Prostate gland (tissue), 2 donors: ENCODE data around the gene VASP.

Experiments
- POLR2AphosphoS5 ChIP-seq: sonication (generic); formaldehyde crosslinking; IDR thresholded peaks from one replicate; pipeline ENCODE4 v1.6.1; 2017; ENCODE audit warnings: antibody characterized with exemption
- TF ChIP-seq, protein P1 (sequence below), 4 experiments: fragments of 200-600 bp in 2 of 4; fragments of 450-650 bp in 2 of 4; sonication (generic) in 2 of 4; IDR thresholded peaks; 1 replicate in 3 of 4; 2 replicates in 1 of 4; pipeline ENCODE4 v1.5.1; 2016 to 2019; ENCODE audit warnings: antibody characterized with exemption in 4 of 4, mild to moderate bottlenecking in 2 of 4, moderate library complexity in 2 of 4

DNA sequence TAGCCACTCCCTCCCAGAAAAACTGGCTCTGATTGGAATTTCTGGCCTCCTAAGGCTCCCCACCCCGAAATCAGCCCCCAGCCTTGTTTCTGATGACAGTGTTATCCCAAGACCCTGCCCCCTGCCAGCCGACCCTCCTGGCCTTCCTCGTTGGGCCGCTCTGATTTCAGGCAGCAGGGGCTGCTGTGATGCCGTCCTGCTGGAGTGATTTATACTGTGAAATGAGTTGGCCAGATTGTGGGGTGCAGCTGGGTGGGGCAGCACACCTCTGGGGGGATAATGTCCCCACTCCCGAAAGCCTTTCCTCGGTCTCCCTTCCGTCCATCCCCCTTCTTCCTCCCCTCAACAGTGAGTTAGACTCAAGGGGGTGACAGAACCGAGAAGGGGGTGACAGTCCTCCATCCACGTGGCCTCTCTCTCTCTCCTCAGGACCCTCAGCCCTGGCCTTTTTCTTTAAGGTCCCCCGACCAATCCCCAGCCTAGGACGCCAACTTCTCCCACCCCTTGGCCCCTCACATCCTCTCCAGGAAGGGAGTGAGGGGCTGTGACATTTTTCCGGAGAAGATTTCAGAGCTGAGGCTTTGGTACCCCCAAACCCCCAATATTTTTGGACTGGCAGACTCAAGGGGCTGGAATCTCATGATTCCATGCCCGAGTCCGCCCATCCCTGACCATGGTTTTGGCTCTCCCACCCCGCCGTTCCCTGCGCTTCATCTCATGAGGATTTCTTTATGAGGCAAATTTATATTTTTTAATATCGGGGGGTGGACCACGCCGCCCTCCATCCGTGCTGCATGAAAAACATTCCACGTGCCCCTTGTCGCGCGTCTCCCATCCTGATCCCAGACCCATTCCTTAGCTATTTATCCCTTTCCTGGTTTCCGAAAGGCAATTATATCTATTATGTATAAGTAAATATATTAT, 33.3 kb upstream of the VASP start:
- TF ChIP-seq, protein P1, sequence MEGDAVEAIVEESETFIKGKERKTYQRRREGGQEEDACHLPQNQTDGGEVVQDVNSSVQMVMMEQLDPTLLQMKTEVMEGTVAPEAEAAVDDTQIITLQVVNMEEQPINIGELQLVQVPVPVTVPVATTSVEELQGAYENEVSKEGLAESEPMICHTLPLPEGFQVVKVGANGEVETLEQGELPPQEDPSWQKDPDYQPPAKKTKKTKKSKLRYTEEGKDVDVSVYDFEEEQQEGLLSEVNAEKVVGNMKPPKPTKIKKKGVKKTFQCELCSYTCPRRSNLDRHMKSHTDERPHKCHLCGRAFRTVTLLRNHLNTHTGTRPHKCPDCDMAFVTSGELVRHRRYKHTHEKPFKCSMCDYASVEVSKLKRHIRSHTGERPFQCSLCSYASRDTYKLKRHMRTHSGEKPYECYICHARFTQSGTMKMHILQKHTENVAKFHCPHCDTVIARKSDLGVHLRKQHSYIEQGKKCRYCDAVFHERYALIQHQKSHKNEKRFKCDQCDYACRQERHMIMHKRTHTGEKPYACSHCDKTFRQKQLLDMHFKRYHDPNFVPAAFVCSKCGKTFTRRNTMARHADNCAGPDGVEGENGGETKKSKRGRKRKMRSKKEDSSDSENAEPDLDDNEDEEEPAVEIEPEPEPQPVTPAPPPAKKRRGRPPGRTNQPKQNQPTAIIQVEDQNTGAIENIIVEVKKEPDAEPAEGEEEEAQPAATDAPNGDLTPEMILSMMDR (IDR thresholded peaks at IDR 0.05) = no peak
- TF ChIP-seq POLR2AphosphoS5 = no peak
